KOPT-K1 (cell line): Measurements from ENCODE around the gene DENND1A.

ENCODE experiments used
- H3K27ac ChIP-seq: fragments of 200-600 bp; sonication (generic); 2 replicates; pipeline ENCODE4 v1.5.1; 2016; ENCODE audit warnings: antibody characterized with exemption, mild to moderate bottlenecking, low read depth, low read length; ENCODE audit not compliant: poor library complexity, severe bottlenecking
- H3K36me3 ChIP-seq: fragments of 200-600 bp; sonication (generic); 2 replicates; pipeline ENCODE4 v1.5.1; 2017; ENCODE audit warnings: antibody characterized with exemption, mild to moderate bottlenecking, low read length, moderate library complexity; ENCODE audit not compliant: insufficient read depth
- H3K9me3 ChIP-seq: fragments of 200-600 bp; sonication (generic); 2 replicates; pipeline ENCODE4 v1.5.1; 2017; ENCODE audit warnings: antibody characterized with exemption, low read length, mild to moderate bottlenecking; ENCODE audit not compliant: insufficient read depth, poor library complexity, severe bottlenecking

The DENND1A gene

GRCh38 chr9:123867034-123867433, 62.9 kb downstream of the DENND1A start:
- no peaks in the 10 kb centered on the region for H3K36me3 ChIP-seq
- peak overlapping the region; percentile 62 for H3K27ac ChIP-seq
- no peaks in the 10 kb centered on the region for H3K9me3 ChIP-seq

- H3K27ac ChIP-seq: peak overlapping the region; percentile 62
- H3K36me3 ChIP-seq: no peaks in the 10 kb centered on the region
- H3K9me3 ChIP-seq: no peaks in the 10 kb centered on the region
These were observed 63.4 kb downstream of the DENND1A start for GRCh38 chr9:123866497-123866896.

GRCh38 chr9:123865226-123866000, 64.5 kb downstream of the DENND1A start:
- no peaks in the 10 kb centered on the region for H3K36me3 ChIP-seq

GRCh38 chr9:123864251-123864650, 65.7 kb downstream of the DENND1A start:
- H3K27ac ChIP-seq: no peak overlapping the region
- H3K36me3 ChIP-seq: no peaks in the 10 kb centered on the region
- no peaks in the 10 kb centered on the region for H3K9me3 ChIP-seq

More at GRCh38 chr9:123865226-123866000, 64.5 kb downstream of the DENND1A start:
- no peak overlapping the region for H3K27ac ChIP-seq
- no peaks in the 10 kb centered on the region for H3K9me3 ChIP-seq

GRCh38 chr9:123863164-123863855, 66.6 kb downstream of the DENND1A start:
- Histone ChIP-seq H3K36me3 (no peaks in the 10 kb centered on the region), H3K27ac (no peak overlapping the region), H3K9me3 (no peaks in the 10 kb centered on the region)

GRCh38 chr9:123861756-123862120, 68.2 kb downstream of the DENND1A start:
- Histone ChIP-seq H3K36me3 (no peaks in the 10 kb centered on the region), H3K9me3 (no peaks in the 10 kb centered on the region), H3K27ac (no peak overlapping the region)

- H3K27ac ChIP-seq: no peak overlapping the region
These were observed 68.7 kb downstream of the DENND1A start for GRCh38 chr9:123861086-123861755.

GRCh38 chr9:123860603-123861002, 69.3 kb downstream of the DENND1A start:
- Histone ChIP-seq H3K36me3 (no peaks in the 10 kb centered on the region), H3K9me3 (no peaks in the 10 kb centered on the region), H3K27ac (no peak overlapping the region)

More at GRCh38 chr9:123861086-123861755, 68.7 kb downstream of the DENND1A start:
- no peaks in the 10 kb centered on the region for H3K36me3 ChIP-seq
- H3K9me3 ChIP-seq: no peaks in the 10 kb centered on the region

GRCh38 chr9:123852403-123852802, 77.5 kb downstream of the DENND1A start:
- no peaks in the 10 kb centered on the region for H3K36me3 ChIP-seq
- H3K9me3 ChIP-seq: peaks cover 6% of the 10 kb centered on the region
- no peak overlapping the region for H3K27ac ChIP-seq

GRCh38 chr9:123851851-123852250, 78.1 kb downstream of the DENND1A start:
- H3K9me3 ChIP-seq: peaks cover 12% of the 10 kb centered on the region

GRCh38 chr9:123848447-123849085, 81.4 kb downstream of the DENND1A start:
- Histone ChIP-seq H3K36me3 (no peaks in the 10 kb centered on the region), H3K9me3 (peaks cover 43% of the 10 kb centered on the region)

More at GRCh38 chr9:123851851-123852250, 78.1 kb downstream of the DENND1A start:
- H3K36me3 ChIP-seq: no peaks in the 10 kb centered on the region
- H3K27ac ChIP-seq: no peak overlapping the region

GRCh38 chr9:123846966-123847365, 83.0 kb downstream of the DENND1A start:
- no peak overlapping the region for H3K27ac ChIP-seq
- no peaks in the 10 kb centered on the region for H3K36me3 ChIP-seq
- peaks cover 52% of the 10 kb centered on the region for H3K9me3 ChIP-seq

More at GRCh38 chr9:123848447-123849085, 81.4 kb downstream of the DENND1A start:
- no peak overlapping the region for H3K27ac ChIP-seq

GRCh38 chr9:123843703-123844102, 86.2 kb downstream of the DENND1A start:
- H3K9me3 ChIP-seq: peaks cover 52% of the 10 kb centered on the region
- H3K27ac ChIP-seq: no peak overlapping the region
- no peaks in the 10 kb centered on the region for H3K36me3 ChIP-seq

- Histone ChIP-seq H3K9me3 (no peaks in the 10 kb centered on the region), H3K27ac (no peak overlapping the region), H3K36me3 (no peaks in the 10 kb centered on the region)
These were observed 94.1 kb downstream of the DENND1A start for GRCh38 chr9:123835821-123836220.
